NCI-H446 (cell line): ENCODE results near the gene RXRA.

Experiments used
- DNase-seq, 2 experiments: peaks; one replicate each; lab custom pipeline; 2025; lab: John Stamatoyannopoulos, UW

The RXRA gene

DNA sequence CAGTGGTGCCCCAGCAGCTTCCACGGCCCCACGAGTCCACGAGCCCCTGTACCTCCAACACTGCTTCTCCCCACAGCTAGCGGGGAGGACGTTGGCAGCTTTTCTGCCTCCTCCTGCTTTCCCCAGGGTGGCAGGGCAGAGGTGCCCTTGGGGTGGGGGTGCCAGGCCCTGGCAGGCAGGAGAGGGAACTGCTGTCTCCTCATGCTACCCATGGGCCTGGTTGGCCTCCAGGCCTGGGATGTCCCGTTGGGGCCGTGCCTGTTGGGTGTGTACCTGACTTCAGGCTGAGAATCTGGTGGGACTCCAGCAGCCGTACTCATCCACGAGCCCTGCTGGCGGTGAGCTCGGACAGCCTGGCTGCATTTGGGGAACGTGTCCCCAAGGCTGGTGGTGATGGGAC is 27.3 kb downstream of the RXRA start:
- DNase-seq: no peak

DNA sequence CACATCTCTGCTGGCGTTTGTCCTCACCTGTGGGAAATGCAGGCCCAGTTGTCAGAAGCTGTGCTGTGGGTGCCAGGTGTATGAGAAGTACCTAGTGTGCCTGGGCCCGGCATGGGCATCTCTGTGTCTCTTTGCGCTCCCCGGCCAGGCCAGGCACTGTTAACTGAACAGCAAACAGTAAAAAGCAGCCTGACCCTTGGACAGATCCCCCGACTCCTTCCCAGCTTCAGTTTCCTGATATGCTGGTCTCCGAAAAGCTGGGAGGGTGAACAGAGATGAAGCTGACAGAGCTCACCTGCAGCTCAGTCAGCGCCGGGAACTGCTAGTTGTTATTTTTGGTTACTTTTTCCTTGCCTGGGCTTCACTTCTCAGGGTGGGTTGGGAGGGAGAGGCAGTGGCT is 28.9 kb downstream of the RXRA start:
- no peak for DNase-seq

GRCh38 chr9:134355561-134356279 is 29.5 kb downstream of the RXRA start:
- no peak for DNase-seq

DNA sequence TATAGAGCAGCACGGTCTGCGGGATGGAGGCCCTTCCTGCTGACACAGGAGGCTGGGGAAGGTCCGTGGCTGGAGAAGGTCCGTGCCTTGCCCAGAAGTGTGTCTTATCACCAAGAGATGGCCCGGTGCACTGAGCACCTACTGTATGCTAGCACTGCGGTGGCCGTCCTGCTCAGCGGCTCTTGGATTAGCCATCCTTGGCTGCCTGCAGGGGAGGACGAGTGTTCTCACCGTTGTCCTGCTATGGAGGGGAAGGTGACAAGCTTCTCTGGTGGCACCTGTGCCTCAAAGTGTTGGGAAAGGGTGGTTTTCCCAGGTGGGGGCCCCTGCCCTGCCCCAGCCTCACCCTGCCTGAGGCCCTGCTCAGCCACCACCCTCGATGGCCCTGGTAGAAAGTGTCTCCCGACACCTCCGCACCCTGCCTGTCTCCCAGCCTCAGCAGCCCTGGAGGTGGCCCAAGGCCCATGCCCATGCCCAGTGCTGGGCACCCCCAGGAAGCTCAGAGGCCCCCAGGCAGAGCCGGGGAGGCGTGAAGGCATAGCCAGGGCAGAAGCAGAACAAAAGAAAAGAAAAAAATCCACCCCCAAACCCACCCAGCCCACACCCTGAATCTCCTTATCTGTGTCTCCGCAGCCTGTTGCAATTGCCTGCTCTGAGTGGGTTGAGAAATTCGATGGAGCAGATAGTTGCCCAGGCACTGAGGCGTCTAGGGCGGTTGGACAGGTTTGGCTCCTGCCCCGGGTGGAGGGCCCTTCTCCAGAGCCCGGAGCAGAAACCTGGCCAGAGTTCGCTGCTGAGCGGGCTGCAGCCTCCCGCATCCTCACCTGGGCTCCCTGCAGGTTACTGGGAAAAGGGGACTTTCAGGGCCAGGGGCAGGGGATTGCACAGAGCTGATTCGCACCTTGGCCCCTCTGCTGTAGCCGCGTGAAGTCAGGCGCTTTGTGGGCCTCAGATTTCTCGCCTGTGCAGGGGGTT is 30.5 kb downstream of the RXRA start:
- DNase-seq: no peak

DNA sequence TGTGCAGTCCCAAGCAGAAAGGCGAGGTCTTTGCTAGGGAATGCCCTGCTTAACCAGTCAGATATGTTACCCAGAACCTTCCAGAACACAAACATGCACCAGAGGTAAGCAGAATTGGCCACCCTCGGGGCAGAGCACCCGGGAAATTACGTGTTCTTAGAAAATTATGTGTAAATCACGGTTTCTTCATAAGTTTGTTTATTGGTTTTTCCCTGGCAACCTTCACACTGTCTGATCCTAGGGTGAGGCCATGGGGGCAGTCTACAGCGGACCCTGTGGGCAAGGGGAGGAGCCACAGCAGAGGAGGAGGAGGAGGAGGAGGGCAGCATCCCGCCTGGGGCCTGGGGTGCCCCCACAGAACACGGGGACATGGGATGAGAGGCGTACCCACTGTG is 31.4 kb downstream of the RXRA start:
- no peak for DNase-seq

GRCh38 chr9:134358026-134358661 is 31.9 kb downstream of the RXRA start:
- DNase-seq: peak in 1 of 2 experiments; percentile 7

DNA sequence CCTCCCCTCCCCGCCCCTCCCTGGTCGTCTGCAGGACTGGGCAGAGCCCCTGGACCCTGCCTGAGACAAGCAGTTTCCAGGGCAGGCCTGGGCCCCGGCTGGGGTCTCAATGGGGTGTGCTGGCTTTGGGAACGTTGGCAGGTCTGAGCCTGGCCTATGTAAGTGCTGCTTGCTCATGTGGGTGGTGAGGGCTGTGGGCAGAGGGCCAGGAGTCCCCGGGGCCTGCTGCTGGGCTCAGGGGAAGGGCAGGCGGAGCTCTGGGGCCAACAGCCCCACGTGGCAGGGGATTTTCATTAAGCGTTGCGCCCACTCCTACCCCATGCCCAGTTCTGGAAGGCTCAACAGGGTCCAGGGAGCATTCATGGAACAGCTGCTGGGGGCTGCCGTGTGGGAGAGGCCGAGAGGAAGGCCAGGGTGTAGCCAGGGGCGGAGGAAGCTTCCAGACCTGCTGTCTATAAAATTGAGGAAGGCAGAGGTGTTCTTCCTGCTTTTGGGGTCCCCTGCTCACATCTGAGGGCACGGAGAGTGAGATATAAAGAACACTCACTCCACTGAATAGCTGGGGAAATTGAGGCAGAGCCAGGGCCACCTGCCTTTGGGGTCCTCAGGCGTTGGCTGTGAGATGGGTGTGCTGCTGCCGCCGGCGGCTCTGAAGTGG is 32.5 kb downstream of the RXRA start:
- DNase-seq: peak; percentile 27 to 66

DNA sequence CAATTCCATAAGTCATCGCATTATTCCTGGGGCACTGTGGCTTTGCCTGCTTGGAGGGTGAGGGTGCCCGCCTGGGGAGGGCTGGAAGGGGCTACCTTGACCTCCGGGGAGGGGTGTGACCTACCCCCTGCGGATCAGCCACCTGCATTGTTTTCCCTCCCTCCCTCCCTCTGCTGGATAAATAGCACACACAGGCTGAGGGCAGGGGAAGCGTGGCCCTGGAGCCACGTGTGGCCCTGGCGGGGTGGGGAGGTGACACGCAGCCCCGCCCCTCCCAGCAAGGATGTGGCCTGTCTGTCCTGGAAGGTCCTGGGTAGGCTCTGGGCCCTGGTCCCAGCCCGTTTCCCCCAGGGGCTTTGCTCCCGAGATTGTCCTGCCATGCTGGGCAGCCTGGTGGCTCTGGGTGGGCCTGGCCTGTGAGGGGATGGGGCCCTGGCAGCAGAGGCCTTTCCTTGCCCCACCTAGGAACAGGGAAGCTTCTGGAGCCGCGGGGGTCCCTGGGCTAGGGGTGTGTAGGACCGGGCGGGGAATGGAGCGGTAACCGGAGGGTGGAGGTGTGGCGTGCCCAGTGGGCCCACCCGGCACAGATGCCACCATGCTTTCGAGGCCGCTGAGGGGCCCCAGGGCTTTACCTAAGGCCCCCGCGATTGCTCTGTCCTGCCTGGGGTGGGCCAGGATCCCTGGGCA is 33.4 kb downstream of the RXRA start:
- no peak for DNase-seq

DNA sequence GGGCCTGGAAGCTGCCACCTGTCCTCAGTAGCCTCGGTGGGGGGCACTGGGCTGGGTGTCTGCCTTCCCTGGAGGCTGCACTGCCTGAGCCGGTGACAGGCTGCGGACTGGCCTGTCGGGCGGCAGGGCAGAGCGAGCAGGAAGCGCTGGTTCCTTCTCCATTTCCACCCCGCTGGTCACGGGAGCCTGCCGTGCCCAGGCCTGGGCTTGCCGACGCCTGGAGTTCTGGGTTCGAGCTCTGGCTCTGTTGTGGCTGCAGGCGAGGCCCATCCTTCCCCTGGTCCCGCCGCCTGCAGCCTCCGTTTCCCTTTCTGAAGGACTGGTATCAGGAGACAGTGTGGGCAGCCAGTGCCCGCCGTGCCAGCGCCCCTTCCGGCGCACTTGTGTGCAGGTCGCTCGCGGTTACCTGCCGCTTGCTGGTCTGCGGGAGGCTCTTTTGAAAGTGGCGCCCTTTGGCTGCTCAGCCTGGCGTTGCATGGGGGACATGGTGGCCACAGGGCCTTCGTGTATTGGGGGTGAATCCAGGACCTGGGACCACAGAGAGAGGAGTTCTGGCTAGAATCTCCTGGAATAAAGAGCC is 34.0 kb downstream of the RXRA start:
- DNase-seq: no peak

- DNase-seq: no peak
Measured at GRCh38 chr9:134360897-134361296, 34.6 kb downstream of the RXRA start.

- no peak for DNase-seq
Measured at GRCh38 chr9:134361426-134361825, 35.2 kb downstream of the RXRA start.

- DNase-seq: peak in 1 of 2 experiments; percentile 43
Measured at GRCh38 chr9:134361843-134362414, 35.7 kb downstream of the RXRA start.

DNA sequence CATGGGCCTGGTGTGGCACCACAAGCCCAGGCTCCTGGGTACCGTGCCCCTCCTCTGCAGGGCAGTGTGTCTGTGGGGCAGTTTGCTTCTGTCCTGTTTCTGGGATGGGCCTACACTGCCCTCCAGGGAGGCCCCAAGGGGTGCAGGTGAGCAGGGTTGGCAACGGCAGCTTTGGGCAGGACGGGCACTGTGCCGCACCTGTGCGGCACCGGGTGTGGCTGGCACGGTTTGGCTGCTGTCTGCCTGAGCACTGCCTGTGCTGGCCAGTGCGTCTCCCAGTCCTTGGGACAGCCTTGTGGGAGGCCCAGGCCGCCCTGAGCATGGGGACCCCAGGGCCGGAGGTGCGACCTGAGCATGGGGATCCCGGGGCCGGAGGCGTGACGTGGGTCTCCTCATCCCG is 37.2 kb downstream of the RXRA start:
- no peak for DNase-seq

DNA sequence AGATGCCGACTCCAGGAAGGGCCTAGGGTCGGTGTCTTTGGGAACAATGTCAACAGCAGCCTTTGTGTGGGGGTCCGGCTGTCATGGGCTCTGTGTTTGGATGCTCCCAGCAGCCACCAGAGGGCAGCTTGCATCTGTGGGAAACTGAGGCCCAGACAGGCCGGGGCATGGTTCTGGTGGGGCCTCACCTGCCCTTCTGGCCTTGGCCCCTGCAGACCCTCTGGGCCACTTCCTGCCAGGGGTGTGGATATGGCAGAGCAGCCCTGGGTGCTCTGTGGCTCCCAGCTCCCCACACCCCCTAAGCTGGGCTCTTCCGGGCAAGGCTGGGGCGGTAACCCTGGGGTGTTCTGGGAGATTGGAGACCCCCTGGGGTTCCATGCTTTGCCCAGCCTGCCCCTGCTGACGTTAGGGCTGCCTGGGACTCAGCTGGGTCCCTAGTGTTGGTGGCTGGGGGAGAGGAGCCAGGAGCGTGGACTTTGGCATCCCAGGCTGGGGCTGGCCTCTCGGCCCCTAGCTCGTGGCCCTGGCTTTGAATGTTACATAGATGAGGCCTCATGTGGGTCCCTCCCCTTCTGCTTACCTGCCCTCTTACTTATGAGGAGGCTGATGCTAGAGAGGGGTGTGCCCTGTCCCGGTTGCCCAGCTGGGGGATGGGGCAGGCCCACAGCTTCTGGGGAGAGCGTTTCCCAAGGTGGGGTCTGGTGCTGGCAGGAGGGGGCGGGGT is 38.3 kb downstream of the RXRA start:
- DNase-seq: no peak

DNA sequence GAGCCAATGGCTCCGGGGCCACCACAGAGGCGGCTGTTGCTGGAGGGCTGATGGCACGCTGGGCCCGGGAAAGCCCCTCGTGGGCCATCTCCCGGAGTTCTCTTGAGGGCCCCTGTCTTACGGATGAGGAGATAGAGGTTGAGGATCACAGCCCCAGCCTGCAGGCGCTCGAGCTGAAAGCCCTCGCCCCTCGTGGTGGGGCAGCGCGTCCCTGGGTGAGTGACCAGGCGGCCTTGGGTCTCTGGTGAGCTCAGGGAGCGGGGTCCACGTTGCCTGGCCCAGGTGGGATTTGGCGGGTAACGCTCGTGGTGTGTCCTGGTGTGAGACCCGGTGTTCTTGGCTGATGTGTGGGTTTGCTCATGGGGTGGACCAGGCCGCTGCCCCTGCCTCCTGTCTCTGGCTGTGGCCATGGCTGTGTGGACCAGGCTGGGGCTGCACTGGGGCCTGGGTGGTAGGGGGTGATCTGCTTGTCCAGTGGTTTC is 38.9 kb downstream of the RXRA start:
- DNase-seq: no peak

DNA sequence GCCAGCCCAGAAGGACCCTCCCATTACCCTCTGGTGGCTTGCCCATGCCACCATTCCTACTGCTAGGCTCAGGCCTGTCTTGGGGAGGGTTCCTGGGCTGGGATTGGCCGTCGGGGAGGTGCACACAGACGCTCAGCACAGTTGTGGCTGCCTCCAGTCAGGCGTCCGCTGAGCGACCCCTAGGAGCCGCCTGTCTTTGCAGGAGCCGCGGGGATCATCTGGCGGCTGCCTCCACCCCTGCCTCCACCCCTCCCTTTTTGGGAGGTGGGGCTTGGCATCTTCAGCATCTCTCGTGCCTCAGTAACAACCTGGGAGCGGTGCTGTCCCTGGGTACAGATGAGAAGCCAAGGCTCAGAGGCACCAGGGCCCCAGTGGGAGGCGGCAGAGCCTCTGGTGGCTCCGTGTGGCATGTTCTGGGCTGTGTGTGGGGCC is 39.6 kb downstream of the RXRA start:
- peak; percentile 88 to 89 for DNase-seq

DNA sequence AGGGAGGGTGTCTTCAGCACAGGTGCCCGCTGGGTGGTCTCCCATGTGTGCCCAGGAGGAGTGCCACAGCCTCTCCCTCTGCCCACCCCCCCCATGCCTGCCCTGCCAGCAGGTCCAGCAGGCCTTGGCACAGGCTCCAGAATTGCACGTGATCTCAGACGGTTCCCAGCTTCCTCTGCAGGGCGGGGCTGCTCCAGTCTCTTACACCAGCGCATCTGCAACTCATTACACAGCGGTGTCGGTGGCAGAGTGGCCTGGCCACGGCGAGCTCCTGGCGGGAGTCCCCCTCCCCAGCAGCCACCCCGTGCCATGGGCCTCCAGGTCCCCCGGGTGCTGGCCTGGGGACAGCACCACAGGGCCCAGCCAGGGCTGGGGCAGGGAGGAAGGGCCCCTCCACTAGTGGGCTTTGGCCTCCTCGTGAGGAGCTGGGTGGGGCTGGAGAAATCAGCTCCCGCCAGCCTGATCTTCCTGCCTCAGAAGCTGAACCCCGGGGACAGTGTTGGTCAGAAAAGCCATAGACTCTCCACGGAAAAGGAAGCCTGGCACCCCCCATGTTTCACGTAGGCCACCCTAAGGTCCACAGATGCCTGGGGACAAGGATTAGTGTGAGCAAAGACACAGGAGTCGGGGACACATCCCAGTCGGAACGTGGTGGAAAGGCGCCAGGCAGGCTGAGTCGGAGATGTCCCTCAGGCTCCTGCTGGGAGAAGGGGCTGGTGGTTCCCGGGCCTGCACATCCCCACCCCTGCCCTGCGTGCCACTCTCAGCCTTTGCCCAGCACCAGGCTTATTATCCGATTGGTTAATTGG is 40.2 kb downstream of the RXRA start:
- peak; percentile 89 for DNase-seq

DNA sequence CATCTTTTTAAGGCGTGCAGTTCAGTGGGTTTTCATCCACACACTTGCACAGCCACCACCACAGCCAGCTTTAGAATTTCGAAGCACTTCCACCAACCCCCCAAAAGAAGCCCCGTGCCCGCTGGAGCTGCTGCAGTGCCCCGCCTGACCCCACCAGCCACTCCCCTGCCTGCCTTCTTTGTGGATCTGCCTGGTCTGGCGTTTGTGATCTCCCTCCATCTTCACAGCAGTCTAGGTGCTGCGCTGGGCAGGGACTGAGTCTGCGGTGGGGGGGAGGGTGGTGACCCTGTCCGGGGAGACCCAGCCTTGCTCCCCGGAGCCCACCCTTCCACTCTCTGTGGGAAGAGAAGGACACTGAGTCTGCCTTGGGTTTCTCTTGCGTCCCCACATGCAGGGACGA is 40.8 kb downstream of the RXRA start:
- no peak for DNase-seq
